Fibroblast of peridontal ligament (primary cell): ENCODE results near the gene IL17C.

Experiments
- DNase-seq: peaks from one replicate; pipeline ENCODE4 v3.0.0-alpha.2; 2010; ENCODE audit errors: extremely low read depth

The IL17C gene

GRCh38 chr16:88645455-88645854 is 7.1 kb downstream of the IL17C start:
- no peak for DNase-seq

- DNase-seq: no peak
Observed at GRCh38 chr16:88645941-88646340, 7.6 kb downstream of the IL17C start.

- no peak for DNase-seq
Observed at GRCh38 chr16:88646345-88647034, 8.1 kb downstream of the IL17C start.

- DNase-seq: no peak
Observed at GRCh38 chr16:88647178-88648070, 9.1 kb downstream of the IL17C start.

GRCh38 chr16:88649195-88649923 is 11.0 kb downstream of the IL17C start:
- DNase-seq: no peak

- no peak for DNase-seq
Observed at GRCh38 chr16:88649924-88650748, 11.8 kb downstream of the IL17C start.

GRCh38 chr16:88650749-88651275 is 12.4 kb downstream of the IL17C start, which contains the start of gene CYBA:
Gene CYBA, minus strand, starts transcription at chr16:88651053. Its CDS starts 40 bp downstream, at chr16:88651013.
- DNase-seq: peak; percentile 40

- no peak for DNase-seq
Observed at GRCh38 chr16:88651276-88651988, 13.1 kb downstream of the IL17C start.

- no peak for DNase-seq
Observed at GRCh38 chr16:88651989-88652761, 13.8 kb downstream of the IL17C start.

GRCh38 chr16:88652762-88653063 is 14.3 kb downstream of the IL17C start:
- no peak for DNase-seq

GRCh38 chr16:88653101-88653500 is 14.7 kb downstream of the IL17C start:
- DNase-seq: no peak

- DNase-seq: no peak
Observed at GRCh38 chr16:88653596-88654362, 15.4 kb downstream of the IL17C start.

GRCh38 chr16:88654363-88655052 is 16.1 kb downstream of the IL17C start:
- no peak for DNase-seq

- no peak for DNase-seq
Observed at GRCh38 chr16:88655053-88655732, 16.8 kb downstream of the IL17C start.

GRCh38 chr16:88655733-88656281 is 17.4 kb downstream of the IL17C start:
- no peak for DNase-seq

- DNase-seq: no peak
Observed at GRCh38 chr16:88656291-88656980, 18.1 kb downstream of the IL17C start.

GRCh38 chr16:88657371-88657770 is 19.0 kb downstream of the IL17C start:
- no peak for DNase-seq
